GM23248 (cell line): ENCODE data around the gene SFRP5.

Experiments used
- EZH2 ChIP-seq: fragments of 200-600 bp; sonication (generic); IDR thresholded peaks from 2 replicates; pipeline ENCODE4 v1.6.1; 2018; ENCODE audit warnings: antibody characterized with exemption, mild to moderate bottlenecking; ENCODE audit not compliant: insufficient read depth, poor library complexity, severe bottlenecking
- EZH2phosphoT487 ChIP-seq: fragments of 200-600 bp; sonication (generic); IDR thresholded peaks from 2 replicates; pipeline ENCODE4 v1.6.1; 2018; ENCODE audit warnings: antibody characterized with exemption, moderate library complexity, mild to moderate bottlenecking, low read depth; ENCODE audit not compliant: insufficient read depth

- TF ChIP-seq EZH2phosphoT487, result no peak
- no peak for TF ChIP-seq EZH2
These were observed 9.2 kb upstream of the SFRP5 start for GRCh38 chr10:97780841-97781617.
